ENCODE data around the gene ZNF280C.

Gene ZNF280C

DNA sequence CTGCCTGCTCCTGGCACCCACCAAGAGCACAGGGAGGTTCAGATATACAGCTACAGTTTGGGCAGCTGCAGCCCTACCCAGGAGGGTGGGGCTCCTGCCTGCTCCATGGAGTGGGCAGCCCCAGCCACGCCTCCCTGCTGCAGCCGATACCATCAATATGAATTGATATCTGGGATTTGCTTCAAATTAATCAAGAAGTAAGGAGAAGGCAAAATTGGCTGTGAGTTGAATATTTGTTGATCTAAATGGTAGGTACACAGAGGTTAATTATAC lies 31.2 kb upstream of the ZNF280C start:
- Histone ChIP-seq H3K4me3 (IDR thresholded peaks at IDR 0.05; ENCODE audit: insufficient read depth, low read depth, low read length) (no peak overlapping the region), H3K36me3 (ENCODE audit: insufficient read depth) (no peaks in the 10 kb centered on the region), H4K20me1 (ENCODE audit: insufficient read depth) (no peaks in the 10 kb centered on the region), H2AFZ (ENCODE audit: low read depth) (no peak overlapping the region), H3K4me2 (no peak overlapping the region), H3K27me3 (ENCODE audit: insufficient read depth, low read depth) (no peaks in the 10 kb centered on the region), H3K4me1 (ENCODE audit: low read depth, poor library complexity, severe bottlenecking) (peaks cover 10% of the 10 kb centered on the region), H3K79me2 (ENCODE audit: insufficient read depth, low read depth) (no peaks in the 10 kb centered on the region), H3K9ac (no peak overlapping the region), H3K27ac (no peak overlapping the region)
- TF ChIP-seq, protein P1, sequence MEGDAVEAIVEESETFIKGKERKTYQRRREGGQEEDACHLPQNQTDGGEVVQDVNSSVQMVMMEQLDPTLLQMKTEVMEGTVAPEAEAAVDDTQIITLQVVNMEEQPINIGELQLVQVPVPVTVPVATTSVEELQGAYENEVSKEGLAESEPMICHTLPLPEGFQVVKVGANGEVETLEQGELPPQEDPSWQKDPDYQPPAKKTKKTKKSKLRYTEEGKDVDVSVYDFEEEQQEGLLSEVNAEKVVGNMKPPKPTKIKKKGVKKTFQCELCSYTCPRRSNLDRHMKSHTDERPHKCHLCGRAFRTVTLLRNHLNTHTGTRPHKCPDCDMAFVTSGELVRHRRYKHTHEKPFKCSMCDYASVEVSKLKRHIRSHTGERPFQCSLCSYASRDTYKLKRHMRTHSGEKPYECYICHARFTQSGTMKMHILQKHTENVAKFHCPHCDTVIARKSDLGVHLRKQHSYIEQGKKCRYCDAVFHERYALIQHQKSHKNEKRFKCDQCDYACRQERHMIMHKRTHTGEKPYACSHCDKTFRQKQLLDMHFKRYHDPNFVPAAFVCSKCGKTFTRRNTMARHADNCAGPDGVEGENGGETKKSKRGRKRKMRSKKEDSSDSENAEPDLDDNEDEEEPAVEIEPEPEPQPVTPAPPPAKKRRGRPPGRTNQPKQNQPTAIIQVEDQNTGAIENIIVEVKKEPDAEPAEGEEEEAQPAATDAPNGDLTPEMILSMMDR (conservative IDR thresholded peaks at IDR 0.05; ENCODE audit: low read depth, low read length), result no peak

GRCh38 chrX:130299279-130300009 lies 30.7 kb upstream of the ZNF280C start:
- Histone ChIP-seq H3K4me2 (no peak overlapping the region), H3K27ac (no peak overlapping the region), H3K4me1 (ENCODE audit: low read depth, poor library complexity, severe bottlenecking) (peaks cover 10% of the 10 kb centered on the region), H3K36me3 (ENCODE audit: insufficient read depth) (no peaks in the 10 kb centered on the region), H2AFZ (ENCODE audit: low read depth) (no peak overlapping the region), H3K9ac (no peak overlapping the region), H4K20me1 (ENCODE audit: insufficient read depth) (no peaks in the 10 kb centered on the region), H3K79me2 (ENCODE audit: insufficient read depth, low read depth) (no peaks in the 10 kb centered on the region), H3K4me3 (IDR thresholded peaks at IDR 0.05; ENCODE audit: insufficient read depth, low read depth, low read length) (no peak overlapping the region), H3K27me3 (ENCODE audit: insufficient read depth, low read depth) (no peaks in the 10 kb centered on the region)
- TF ChIP-seq, protein P1 (conservative IDR thresholded peaks at IDR 0.05; ENCODE audit: low read depth, low read length), result no peak

DNA sequence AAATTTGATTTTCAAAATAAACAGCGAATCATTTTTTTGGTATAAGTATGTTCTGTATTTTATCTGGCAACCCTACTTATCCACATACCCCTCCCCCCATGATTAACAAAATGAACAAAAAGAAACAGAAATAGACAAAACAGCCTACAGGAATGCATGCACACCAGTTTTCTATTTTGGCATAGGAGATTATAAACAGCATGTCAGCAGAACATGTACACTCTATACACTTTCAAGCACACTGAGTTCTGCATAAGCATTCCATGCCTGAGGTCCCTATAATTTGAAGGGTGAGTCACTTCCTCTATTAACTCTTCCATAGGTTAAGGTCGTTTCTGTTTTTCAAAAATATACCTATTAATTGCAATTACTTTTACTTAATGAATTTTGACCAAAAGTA lies 28.0 kb upstream of the ZNF280C start:
- Histone ChIP-seq H2AFZ (ENCODE audit: low read depth) (no peak overlapping the region), H3K27me3 (ENCODE audit: insufficient read depth, low read depth) (no peaks in the 10 kb centered on the region)
- TF ChIP-seq, protein P1 (conservative IDR thresholded peaks at IDR 0.05; ENCODE audit: low read depth, low read length), result no peak

GRCh38 chrX:130296297-130296678 lies 27.6 kb upstream of the ZNF280C start:
- H3K36me3 ChIP-seq (ENCODE audit: insufficient read depth), result no peaks in the 10 kb centered on the region
- no peak overlapping the region for H3K4me2 ChIP-seq
- TF ChIP-seq, protein P1 (conservative IDR thresholded peaks at IDR 0.05; ENCODE audit: low read depth, low read length), result no peak

More for the DNA sequence above, 28.0 kb upstream of the ZNF280C start:
- no peaks in the 10 kb centered on the region for H3K79me2 ChIP-seq (ENCODE audit: insufficient read depth, low read depth)
- peaks cover 10% of the 10 kb centered on the region for H3K4me1 ChIP-seq (ENCODE audit: low read depth, poor library complexity, severe bottlenecking)
- no peak overlapping the region for H3K4me3 ChIP-seq (IDR thresholded peaks at IDR 0.05; ENCODE audit: insufficient read depth, low read depth, low read length)
- no peak overlapping the region for H3K9ac ChIP-seq
- H3K36me3 ChIP-seq (ENCODE audit: insufficient read depth), result no peaks in the 10 kb centered on the region
- no peak overlapping the region for H3K27ac ChIP-seq
- H3K4me2 ChIP-seq, result no peak overlapping the region
- no peaks in the 10 kb centered on the region for H4K20me1 ChIP-seq (ENCODE audit: insufficient read depth)

More at GRCh38 chrX:130296297-130296678, 27.6 kb upstream of the ZNF280C start:
- Histone ChIP-seq H3K4me1 (ENCODE audit: low read depth, poor library complexity, severe bottlenecking) (peaks cover 10% of the 10 kb centered on the region), H3K4me3 (IDR thresholded peaks at IDR 0.05; ENCODE audit: insufficient read depth, low read depth, low read length) (no peak overlapping the region), H3K79me2 (ENCODE audit: insufficient read depth, low read depth) (no peaks in the 10 kb centered on the region), H3K9ac (no peak overlapping the region), H4K20me1 (ENCODE audit: insufficient read depth) (no peaks in the 10 kb centered on the region), H2AFZ (ENCODE audit: low read depth) (no peak overlapping the region), H3K27ac (no peak overlapping the region), H3K27me3 (ENCODE audit: insufficient read depth, low read depth) (no peaks in the 10 kb centered on the region)

Data from KMS-11 (cell line).